Measurements from ENCODE around the gene VIPAS39.

VIPAS39 gene

DNA sequence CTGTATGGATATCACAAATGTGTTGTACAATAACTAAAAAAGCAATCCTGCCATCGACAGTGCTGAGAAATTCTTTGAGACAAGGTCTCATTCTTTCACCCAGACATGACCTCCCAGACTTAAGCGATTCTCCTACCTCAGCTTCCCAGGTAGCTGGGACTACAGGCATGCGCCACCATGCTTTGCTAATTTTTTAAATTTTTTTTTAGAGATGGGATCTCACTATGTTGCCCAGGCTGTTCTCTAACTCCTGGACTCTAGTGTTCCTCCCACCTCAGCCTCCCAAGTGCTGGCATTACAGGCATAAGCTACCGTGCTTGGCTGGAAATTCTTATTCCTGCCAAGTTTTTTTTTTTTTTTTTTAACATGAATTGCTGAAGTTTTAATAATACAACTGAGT lies 17.5 kb downstream of the VIPAS39 start (continued):
- TF ChIP-seq ZNF501 (tag by site-specific recombination; IDR thresholded peaks at IDR 0.05) (no peak), YY2 (tag by site-specific recombination; IDR thresholded peaks at IDR 0.05) (no peak), ZNF2 (tag by site-specific recombination; IDR thresholded peaks at IDR 0.05) (no peak), GLI2 (tag by site-specific recombination; IDR thresholded peaks at IDR 0.05; ENCODE audit: borderline replicate concordance, low read depth) (no peak), GLIS1 (tag by site-specific recombination; IDR thresholded peaks at IDR 0.05) (no peak)
- TF ChIP-seq, protein P1, sequence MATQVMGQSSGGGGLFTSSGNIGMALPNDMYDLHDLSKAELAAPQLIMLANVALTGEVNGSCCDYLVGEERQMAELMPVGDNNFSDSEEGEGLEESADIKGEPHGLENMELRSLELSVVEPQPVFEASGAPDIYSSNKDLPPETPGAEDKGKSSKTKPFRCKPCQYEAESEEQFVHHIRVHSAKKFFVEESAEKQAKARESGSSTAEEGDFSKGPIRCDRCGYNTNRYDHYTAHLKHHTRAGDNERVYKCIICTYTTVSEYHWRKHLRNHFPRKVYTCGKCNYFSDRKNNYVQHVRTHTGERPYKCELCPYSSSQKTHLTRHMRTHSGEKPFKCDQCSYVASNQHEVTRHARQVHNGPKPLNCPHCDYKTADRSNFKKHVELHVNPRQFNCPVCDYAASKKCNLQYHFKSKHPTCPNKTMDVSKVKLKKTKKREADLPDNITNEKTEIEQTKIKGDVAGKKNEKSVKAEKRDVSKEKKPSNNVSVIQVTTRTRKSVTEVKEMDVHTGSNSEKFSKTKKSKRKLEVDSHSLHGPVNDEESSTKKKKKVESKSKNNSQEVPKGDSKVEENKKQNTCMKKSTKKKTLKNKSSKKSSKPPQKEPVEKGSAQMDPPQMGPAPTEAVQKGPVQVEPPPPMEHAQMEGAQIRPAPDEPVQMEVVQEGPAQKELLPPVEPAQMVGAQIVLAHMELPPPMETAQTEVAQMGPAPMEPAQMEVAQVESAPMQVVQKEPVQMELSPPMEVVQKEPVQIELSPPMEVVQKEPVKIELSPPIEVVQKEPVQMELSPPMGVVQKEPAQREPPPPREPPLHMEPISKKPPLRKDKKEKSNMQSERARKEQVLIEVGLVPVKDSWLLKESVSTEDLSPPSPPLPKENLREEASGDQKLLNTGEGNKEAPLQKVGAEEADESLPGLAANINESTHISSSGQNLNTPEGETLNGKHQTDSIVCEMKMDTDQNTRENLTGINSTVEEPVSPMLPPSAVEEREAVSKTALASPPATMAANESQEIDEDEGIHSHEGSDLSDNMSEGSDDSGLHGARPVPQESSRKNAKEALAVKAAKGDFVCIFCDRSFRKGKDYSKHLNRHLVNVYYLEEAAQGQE (tag by site-specific recombination; IDR thresholded peaks at IDR 0.05): no peak
- TF ChIP-seq, protein P2, sequence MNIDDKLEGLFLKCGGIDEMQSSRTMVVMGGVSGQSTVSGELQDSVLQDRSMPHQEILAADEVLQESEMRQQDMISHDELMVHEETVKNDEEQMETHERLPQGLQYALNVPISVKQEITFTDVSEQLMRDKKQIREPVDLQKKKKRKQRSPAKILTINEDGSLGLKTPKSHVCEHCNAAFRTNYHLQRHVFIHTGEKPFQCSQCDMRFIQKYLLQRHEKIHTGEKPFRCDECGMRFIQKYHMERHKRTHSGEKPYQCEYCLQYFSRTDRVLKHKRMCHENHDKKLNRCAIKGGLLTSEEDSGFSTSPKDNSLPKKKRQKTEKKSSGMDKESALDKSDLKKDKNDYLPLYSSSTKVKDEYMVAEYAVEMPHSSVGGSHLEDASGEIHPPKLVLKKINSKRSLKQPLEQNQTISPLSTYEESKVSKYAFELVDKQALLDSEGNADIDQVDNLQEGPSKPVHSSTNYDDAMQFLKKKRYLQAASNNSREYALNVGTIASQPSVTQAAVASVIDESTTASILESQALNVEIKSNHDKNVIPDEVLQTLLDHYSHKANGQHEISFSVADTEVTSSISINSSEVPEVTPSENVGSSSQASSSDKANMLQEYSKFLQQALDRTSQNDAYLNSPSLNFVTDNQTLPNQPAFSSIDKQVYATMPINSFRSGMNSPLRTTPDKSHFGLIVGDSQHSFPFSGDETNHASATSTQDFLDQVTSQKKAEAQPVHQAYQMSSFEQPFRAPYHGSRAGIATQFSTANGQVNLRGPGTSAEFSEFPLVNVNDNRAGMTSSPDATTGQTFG (tag by site-specific recombination; IDR thresholded peaks at IDR 0.05; ENCODE audit: borderline replicate concordance): no peak
- TF ChIP-seq, protein P3, sequence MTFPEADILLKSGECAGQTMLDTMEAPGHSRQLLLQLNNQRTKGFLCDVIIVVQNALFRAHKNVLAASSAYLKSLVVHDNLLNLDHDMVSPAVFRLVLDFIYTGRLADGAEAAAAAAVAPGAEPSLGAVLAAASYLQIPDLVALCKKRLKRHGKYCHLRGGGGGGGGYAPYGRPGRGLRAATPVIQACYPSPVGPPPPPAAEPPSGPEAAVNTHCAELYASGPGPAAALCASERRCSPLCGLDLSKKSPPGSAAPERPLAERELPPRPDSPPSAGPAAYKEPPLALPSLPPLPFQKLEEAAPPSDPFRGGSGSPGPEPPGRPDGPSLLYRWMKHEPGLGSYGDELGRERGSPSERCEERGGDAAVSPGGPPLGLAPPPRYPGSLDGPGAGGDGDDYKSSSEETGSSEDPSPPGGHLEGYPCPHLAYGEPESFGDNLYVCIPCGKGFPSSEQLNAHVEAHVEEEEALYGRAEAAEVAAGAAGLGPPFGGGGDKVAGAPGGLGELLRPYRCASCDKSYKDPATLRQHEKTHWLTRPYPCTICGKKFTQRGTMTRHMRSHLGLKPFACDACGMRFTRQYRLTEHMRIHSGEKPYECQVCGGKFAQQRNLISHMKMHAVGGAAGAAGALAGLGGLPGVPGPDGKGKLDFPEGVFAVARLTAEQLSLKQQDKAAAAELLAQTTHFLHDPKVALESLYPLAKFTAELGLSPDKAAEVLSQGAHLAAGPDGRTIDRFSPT (tag by site-specific recombination; IDR thresholded peaks at IDR 0.05): no peak
- TF ChIP-seq, protein P4, sequence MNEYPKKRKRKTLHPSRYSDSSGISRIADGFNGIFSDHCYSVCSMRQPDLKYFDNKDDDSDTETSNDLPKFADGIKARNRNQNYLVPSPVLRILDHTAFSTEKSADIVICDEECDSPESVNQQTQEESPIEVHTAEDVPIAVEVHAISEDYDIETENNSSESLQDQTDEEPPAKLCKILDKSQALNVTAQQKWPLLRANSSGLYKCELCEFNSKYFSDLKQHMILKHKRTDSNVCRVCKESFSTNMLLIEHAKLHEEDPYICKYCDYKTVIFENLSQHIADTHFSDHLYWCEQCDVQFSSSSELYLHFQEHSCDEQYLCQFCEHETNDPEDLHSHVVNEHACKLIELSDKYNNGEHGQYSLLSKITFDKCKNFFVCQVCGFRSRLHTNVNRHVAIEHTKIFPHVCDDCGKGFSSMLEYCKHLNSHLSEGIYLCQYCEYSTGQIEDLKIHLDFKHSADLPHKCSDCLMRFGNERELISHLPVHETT (tag by site-specific recombination; IDR thresholded peaks at IDR 0.05): no peak

DNA sequence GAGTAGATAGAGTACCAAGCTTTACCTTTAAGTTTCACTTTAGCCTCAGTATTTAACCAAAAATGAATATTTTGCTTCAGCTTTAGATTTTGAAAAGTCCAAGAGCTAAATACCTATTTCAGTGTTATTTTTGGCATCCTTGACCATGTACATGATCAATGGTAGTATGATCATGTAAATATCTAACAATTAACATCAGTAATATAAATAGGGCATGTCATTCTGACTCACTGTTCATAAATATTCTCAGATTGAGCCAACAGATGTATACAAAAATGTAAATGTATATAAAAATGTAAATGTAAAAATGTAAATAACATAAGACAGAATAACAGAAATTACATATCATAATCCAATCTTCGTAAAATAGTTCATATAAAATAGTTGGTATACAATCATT lies 18.8 kb downstream of the VIPAS39 start:
- no peaks in the 10 kb centered on the region for H3K4me1 ChIP-seq (ENCODE audit: control insufficient read depth, insufficient read depth, low read length)
- ChIA-PET POLR2A (no interaction called here), CTCF (no interaction called here)
- TF ChIP-seq, protein P5, sequence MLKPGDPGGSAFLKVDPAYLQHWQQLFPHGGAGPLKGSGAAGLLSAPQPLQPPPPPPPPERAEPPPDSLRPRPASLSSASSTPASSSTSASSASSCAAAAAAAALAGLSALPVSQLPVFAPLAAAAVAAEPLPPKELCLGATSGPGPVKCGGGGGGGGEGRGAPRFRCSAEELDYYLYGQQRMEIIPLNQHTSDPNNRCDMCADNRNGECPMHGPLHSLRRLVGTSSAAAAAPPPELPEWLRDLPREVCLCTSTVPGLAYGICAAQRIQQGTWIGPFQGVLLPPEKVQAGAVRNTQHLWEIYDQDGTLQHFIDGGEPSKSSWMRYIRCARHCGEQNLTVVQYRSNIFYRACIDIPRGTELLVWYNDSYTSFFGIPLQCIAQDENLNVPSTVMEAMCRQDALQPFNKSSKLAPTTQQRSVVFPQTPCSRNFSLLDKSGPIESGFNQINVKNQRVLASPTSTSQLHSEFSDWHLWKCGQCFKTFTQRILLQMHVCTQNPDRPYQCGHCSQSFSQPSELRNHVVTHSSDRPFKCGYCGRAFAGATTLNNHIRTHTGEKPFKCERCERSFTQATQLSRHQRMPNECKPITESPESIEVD (tag by site-specific recombination; IDR thresholded peaks at IDR 0.05): no peak
- TF ChIP-seq ZNF184 (tag by site-specific recombination; IDR thresholded peaks at IDR 0.05): no peak
- no peak overlapping the region for H3K27ac ChIP-seq (ENCODE audit: extremely low read depth, low read depth, low read length)
- H3K4me3 ChIP-seq (ENCODE audit: low read depth, low read length): no peak overlapping the region
- peaks cover 40 to 65% of the 10 kb centered on the region in 2 experiments for H3K36me3 ChIP-seq (ENCODE audit: control insufficient read depth in 2 of 2, insufficient read depth in 1 of 2, low read length in 2 of 2)
- no peaks in the 10 kb centered on the region for H3K9me3 ChIP-seq (ENCODE audit: control insufficient read depth, insufficient read depth, low read depth, low read length)

DNA sequence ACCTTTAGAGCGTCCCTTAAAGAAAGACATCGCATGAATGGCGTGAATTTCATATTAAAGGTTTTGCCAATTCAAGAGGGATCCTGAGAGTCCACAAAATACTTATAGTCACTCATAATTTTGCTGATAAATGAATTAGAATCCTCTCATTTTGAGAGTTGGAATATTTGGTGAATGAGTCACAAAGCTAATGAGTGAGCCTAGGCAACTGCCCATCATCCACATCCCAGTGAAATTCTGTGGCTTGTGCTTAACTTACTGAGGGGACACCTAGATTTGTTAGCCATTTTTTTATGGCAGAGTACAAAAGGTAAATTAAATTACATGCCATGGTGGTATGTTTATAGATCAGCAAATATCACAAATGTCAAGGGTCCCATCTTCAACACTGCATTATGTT lies 21.4 kb downstream of the VIPAS39 start:
- ChIA-PET POLR2A (no interaction called here), CTCF (interaction anchor here (0.6 kb wide), 1 partner anchor 188 kb away, joined by 4 read pairs; no protein-coding TSS in a partner anchor)
- no peak overlapping the region for H3K27ac ChIP-seq (ENCODE audit: extremely low read depth, low read depth, low read length)
- H3K9me3 ChIP-seq (ENCODE audit: control insufficient read depth, insufficient read depth, low read depth, low read length): no peaks in the 10 kb centered on the region
- peaks cover 46 to 52% of the 10 kb centered on the region in 2 experiments for H3K36me3 ChIP-seq (ENCODE audit: control insufficient read depth in 2 of 2, insufficient read depth in 1 of 2, low read length in 2 of 2)
- H3K4me3 ChIP-seq (ENCODE audit: low read depth, low read length): no peak overlapping the region
- H3K4me1 ChIP-seq (ENCODE audit: control insufficient read depth, insufficient read depth, low read length): no peaks in the 10 kb centered on the region
- no peak for TF ChIP-seq ZNF624 (tag by site-specific recombination; IDR thresholded peaks at IDR 0.05)
- TF ChIP-seq, protein P6, sequence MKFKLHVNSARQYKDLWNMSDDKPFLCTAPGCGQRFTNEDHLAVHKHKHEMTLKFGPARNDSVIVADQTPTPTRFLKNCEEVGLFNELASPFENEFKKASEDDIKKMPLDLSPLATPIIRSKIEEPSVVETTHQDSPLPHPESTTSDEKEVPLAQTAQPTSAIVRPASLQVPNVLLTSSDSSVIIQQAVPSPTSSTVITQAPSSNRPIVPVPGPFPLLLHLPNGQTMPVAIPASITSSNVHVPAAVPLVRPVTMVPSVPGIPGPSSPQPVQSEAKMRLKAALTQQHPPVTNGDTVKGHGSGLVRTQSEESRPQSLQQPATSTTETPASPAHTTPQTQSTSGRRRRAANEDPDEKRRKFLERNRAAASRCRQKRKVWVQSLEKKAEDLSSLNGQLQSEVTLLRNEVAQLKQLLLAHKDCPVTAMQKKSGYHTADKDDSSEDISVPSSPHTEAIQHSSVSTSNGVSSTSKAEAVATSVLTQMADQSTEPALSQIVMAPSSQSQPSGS (tag by site-specific recombination; IDR thresholded peaks at IDR 0.05; ENCODE audit: low read depth): no peak
- TF ChIP-seq ZNF174 (tag by site-specific recombination; IDR thresholded peaks at IDR 0.05): no peak
- TF ChIP-seq ZNF768 (tag by site-specific recombination; IDR thresholded peaks at IDR 0.05): no peak
- TF ChIP-seq ZNF610 (tag by site-specific recombination; IDR thresholded peaks at IDR 0.05; ENCODE audit: borderline replicate concordance): no peak
- TF ChIP-seq SP3 (tag by site-specific recombination; IDR thresholded peaks at IDR 0.05): no peak
- no peak for TF ChIP-seq ZNF132 (tag by site-specific recombination; IDR thresholded peaks at IDR 0.05; ENCODE audit: borderline replicate concordance)
- no peak for TF ChIP-seq KLF7 (tag by site-specific recombination; IDR thresholded peaks at IDR 0.05; ENCODE audit: borderline replicate concordance)
- no peak for TF ChIP-seq ZNF514 (tag by site-specific recombination; IDR thresholded peaks at IDR 0.05)
- TF ChIP-seq ZNF677 (tag by site-specific recombination; IDR thresholded peaks at IDR 0.05): no peak

Measured in HEK293 (cell line).